Stimulated activated memory B cell treated with anti-CD40 and anti-IgM and Interleukin-4, amounts not matched to agents 10 μg/mL and 1 μg/mL and 100 μg/mL, for 72 hours (primary cell): ENCODE measurements around the gene PLCG1.
"Not testable (repeated sequence)": the region's sequence is repeated elsewhere in the genome, so short reads cannot be mapped to it uniquely, and the experiment has no call there.

ENCODE experiments used
- ATAC-seq: fragments of 150-1000 bp; cut with Tn5 transposase; 2 replicates; pipeline ENCODE4 v1.10.0; 2021
- H3K27ac Mint-ChIP-seq: one replicate; pipeline ENCODE4 v1.8.0; 2022; ENCODE audit warnings: mild to moderate bottlenecking, mixed read lengths
- H3K27me3 Mint-ChIP-seq: one replicate; pipeline ENCODE4 v1.8.0; 2022; ENCODE audit warnings: mixed read lengths
- H3K36me3 Mint-ChIP-seq: one replicate; pipeline ENCODE4 v1.8.0; 2022; ENCODE audit warnings: mixed read lengths
- H3K4me1 Mint-ChIP-seq: one replicate; pipeline ENCODE4 v1.8.0; 2022; ENCODE audit warnings: mixed read lengths
- H3K4me3 Mint-ChIP-seq: one replicate; pipeline ENCODE4 v1.8.0; 2022; ENCODE audit warnings: mild to moderate bottlenecking, moderate library complexity, mixed read lengths
- H3K9me3 Mint-ChIP-seq: one replicate; pipeline ENCODE4 v1.8.0; 2022; ENCODE audit warnings: mixed read lengths

The PLCG1 gene

DNA sequence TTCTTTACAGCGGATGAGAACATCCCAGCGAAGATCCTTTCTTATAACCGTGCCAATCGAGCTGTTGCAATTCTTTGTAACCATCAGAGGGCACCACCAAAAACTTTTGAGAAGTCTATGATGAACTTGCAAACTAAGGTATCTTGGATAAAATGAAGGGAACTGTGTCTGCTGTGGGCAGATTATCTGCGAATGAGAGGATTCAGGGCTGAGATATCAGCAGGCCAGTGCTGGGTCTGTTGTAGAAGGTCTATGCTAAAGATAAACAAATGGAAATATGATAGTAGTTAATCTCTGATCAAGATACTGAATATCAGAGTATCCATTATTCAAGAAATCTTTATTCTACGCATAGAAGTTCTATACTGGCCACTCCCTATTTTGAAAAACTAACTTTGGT, 19.2 kb upstream of the PLCG1 start:
- not testable (repeated sequence) for H3K4me3 Mint-ChIP-seq, H3K4me1 Mint-ChIP-seq, H3K27ac Mint-ChIP-seq, H3K9me3 Mint-ChIP-seq, ATAC-seq, H3K27me3 Mint-ChIP-seq
- H3K36me3 Mint-ChIP-seq, result peaks cover 45% of the 10 kb centered on the region

GRCh38 chr20:41118632-41119031, 18.7 kb upstream of the PLCG1 start:
- Mint-ChIP-seq H3K36me3 (peaks cover 48% of the 10 kb centered on the region), H3K27ac (no peak overlapping the region), H3K4me1 (no peaks in the 10 kb centered on the region), H3K4me3 (no peak overlapping the region), H3K9me3 (no peaks in the 10 kb centered on the region), H3K27me3 (no peaks in the 10 kb centered on the region)
- ATAC-seq, result no peak

DNA sequence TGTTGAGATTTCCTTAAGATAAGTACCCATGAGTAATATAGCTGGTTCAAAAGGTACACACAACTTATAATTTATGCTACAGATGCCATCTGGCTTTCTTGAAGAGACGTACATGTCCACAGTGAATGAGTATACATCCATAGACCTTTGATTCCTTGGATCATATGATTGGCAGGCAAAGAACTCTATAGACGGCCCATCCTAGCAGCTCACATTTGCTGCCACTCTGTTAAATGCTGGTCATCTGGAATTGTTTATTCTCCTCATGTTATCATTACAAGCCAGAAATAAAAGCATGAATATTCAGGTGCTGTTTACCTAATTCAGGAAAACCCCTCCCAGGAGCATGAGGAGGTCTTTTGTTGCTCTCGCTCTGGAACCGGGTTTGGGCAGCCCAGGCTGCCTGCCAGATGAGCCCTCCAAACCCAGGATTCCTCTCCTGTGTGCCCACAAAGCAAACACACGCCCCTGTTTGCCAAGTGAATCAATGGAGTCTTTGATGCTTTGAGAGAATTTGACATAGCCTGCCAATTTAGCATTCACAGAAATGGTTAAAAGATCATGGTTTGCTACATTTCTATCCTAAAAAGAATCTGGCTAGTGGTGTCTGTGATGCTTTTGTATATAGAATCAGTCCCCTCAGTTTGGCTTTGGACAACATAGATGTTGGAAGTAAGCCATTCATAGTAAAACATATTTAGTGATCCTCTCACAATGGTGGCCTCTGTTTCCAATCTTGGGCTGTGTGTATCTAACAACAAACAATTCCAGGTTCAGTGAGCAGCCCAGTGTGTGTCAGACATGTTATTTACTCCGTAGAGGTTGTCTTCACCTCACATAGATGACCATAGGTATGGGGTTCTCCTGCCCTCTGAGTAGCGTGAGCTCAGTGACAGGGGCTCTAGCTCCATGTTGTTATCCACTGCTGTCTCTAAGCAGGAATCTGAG, 17.5 kb upstream of the PLCG1 start:
- H3K9me3 Mint-ChIP-seq, result no peaks in the 10 kb centered on the region
- H3K4me3 Mint-ChIP-seq, result no peak overlapping the region
- no peak overlapping the region for H3K27ac Mint-ChIP-seq
- H3K36me3 Mint-ChIP-seq, result peaks cover 54% of the 10 kb centered on the region
- ATAC-seq, result no peak
- H3K4me1 Mint-ChIP-seq, result no peaks in the 10 kb centered on the region
- H3K27me3 Mint-ChIP-seq, result no peaks in the 10 kb centered on the region

GRCh38 chr20:41121399-41121798, 15.9 kb upstream of the PLCG1 start:
- H3K36me3 Mint-ChIP-seq, result peaks cover 56% of the 10 kb centered on the region
- H3K27ac Mint-ChIP-seq, result no peak overlapping the region
- no peak for ATAC-seq
- no peaks in the 10 kb centered on the region for H3K27me3 Mint-ChIP-seq
- H3K4me3 Mint-ChIP-seq, result no peak overlapping the region
- H3K4me1 Mint-ChIP-seq, result no peaks in the 10 kb centered on the region
- no peaks in the 10 kb centered on the region for H3K9me3 Mint-ChIP-seq

DNA sequence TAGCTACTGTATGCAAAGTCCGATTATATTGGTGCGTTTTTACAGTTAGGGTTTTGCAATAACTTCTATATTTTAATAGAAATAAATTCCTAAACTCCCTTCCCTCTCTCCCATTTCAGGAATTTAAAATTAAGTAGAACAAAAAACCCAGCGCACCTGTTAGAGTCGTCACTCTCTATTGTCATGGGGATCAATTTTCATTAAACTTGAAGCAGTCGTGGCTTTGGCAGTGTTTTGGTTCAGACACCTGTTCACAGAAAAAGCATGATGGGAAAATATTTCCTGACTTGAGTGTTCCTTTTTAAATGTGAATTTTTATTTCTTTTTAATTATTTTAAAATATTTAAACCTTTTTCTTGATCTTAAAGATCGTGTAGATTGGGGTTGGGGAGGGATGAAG, 13.7 kb upstream of the PLCG1 start:
- H3K9me3 Mint-ChIP-seq, result no peaks in the 10 kb centered on the region
- no peaks in the 10 kb centered on the region for H3K4me1 Mint-ChIP-seq
- ATAC-seq, result no peak
- H3K36me3 Mint-ChIP-seq, result peaks cover 54% of the 10 kb centered on the region
- no peak overlapping the region for H3K27ac Mint-ChIP-seq
- no peak overlapping the region for H3K4me3 Mint-ChIP-seq
- no peaks in the 10 kb centered on the region for H3K27me3 Mint-ChIP-seq

DNA sequence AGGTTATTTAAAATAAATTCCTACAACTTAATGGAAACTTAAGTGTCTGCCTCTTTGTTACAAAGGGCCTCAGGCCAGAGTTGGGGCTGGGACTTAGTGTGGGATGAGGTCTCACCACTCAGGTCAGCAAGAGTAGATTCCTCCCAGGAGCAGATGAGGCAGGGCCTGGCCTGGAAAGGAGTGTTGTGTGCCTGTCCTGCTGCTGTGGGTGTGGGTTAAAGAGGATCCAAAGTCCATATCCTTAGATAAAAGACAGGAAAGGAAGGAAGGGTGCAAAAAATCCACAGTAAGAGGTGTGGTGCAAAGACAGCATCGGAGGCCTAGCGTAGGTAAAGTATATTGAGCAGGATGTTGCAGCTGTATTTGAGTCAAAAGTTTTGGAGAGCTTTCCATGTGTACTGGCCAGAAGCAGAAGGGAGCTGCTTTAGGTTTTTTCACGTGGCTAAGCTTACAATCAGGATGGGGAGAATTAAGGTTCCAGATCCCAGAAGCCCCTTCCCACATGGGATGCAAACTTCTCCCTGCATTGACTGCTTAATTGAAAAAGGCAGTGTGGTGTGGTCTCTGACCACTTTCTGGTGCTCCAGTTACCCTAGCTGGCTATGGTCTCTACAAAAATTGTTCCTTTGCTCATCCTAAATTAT, 12.8 kb upstream of the PLCG1 start:
- ATAC-seq, result no peak
- Mint-ChIP-seq H3K27ac (no peak overlapping the region), H3K9me3 (no peaks in the 10 kb centered on the region), H3K36me3 (peaks cover 50% of the 10 kb centered on the region), H3K4me1 (no peaks in the 10 kb centered on the region), H3K27me3 (no peaks in the 10 kb centered on the region), H3K4me3 (no peak overlapping the region)

GRCh38 chr20:41125530-41126457, 11.5 kb upstream of the PLCG1 start:
- Mint-ChIP-seq H3K4me3 (no peak overlapping the region), H3K4me1 (no peaks in the 10 kb centered on the region), H3K36me3 (peaks cover 50% of the 10 kb centered on the region), H3K27me3 (no peaks in the 10 kb centered on the region), H3K27ac (no peak overlapping the region), H3K9me3 (no peaks in the 10 kb centered on the region)
- no peak for ATAC-seq

GRCh38 chr20:41126719-41127118, 10.6 kb upstream of the PLCG1 start:
- Mint-ChIP-seq H3K27ac (no peak overlapping the region), H3K27me3 (no peaks in the 10 kb centered on the region), H3K4me3 (no peak overlapping the region), H3K36me3 (peaks cover 50% of the 10 kb centered on the region), H3K9me3 (no peaks in the 10 kb centered on the region), H3K4me1 (peaks cover 7% of the 10 kb centered on the region)
- ATAC-seq, result no peak

DNA sequence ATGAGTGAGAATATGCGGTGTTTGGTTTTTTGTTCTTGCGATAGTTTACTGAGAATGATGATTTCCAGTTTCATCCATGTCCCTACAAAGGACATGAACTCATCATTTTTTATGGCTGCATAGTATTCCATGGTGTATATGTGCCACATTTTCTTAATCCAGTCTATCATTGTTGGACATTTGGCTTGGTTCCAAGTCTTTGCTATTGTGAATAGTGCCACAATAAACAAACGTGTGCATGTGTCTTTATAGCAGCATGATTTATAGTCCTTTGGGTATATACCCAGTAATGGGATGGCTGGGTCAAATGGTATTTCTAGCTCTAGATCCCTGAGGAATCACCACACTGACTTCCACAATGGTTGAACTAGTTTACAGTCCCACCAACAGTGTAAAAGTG, 9.0 kb upstream of the PLCG1 start:
- not testable (repeated sequence) for H3K27ac Mint-ChIP-seq, H3K9me3 Mint-ChIP-seq, ATAC-seq, H3K27me3 Mint-ChIP-seq, H3K4me3 Mint-ChIP-seq
- Mint-ChIP-seq H3K4me1 (peaks cover 14% of the 10 kb centered on the region), H3K36me3 (peaks cover 36% of the 10 kb centered on the region)

DNA sequence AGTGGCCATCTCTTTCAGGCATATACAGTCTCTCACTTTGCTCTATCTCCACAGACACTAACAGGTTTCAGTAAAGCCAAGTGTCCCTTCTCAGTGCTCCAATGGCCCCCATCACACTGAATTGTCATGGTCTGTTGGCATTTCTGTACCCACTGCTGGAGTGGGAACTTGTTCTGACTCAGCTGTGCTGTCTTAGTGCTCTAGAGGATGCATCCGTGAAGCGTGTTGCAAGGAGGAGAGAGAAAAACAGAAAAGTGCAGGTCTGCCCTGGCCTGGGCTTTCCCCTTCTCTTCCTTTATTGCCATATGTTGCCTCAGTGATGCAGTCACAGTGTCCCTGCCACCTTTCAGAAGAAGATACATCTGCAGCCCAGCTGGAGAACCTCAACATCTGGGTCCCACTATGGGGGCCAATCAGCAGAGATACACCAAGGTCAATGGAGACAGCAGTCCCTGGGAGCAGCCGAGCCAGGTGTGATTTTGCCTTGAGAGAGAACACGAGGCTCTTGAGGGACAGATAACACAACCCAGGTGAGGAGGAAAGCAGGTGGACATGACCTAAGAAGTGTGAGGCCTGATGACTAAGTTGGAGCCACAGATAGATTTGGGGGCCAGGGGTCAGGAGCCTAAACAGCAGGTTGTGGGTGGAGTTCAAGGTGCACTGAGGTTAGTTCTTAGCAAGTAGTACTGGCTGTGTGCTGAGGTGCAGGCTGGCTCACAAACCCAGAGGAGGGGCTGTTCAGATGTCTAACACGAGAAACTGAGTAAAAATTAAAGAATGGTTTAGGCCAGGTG, 5.6 kb upstream of the PLCG1 start:
- no peak overlapping the region for H3K4me3 Mint-ChIP-seq
- no peaks in the 10 kb centered on the region for H3K27me3 Mint-ChIP-seq
- H3K9me3 Mint-ChIP-seq, result no peaks in the 10 kb centered on the region
- peak overlapping the region; percentile 59 for H3K27ac Mint-ChIP-seq
- H3K36me3 Mint-ChIP-seq, result peaks cover 9% of the 10 kb centered on the region
- H3K4me1 Mint-ChIP-seq, result peaks cover 48% of the 10 kb centered on the region
- ATAC-seq, result peak; percentile 73

GRCh38 chr20:41132388-41132775, 5.0 kb upstream of the PLCG1 start:
- H3K27me3 Mint-ChIP-seq, H3K4me3 Mint-ChIP-seq, ATAC-seq, H3K36me3 Mint-ChIP-seq, H3K9me3 Mint-ChIP-seq: not testable (repeated sequence)
- peaks cover 48% of the 10 kb centered on the region for H3K4me1 Mint-ChIP-seq
- peak overlapping the region; percentile 59 for H3K27ac Mint-ChIP-seq

DNA sequence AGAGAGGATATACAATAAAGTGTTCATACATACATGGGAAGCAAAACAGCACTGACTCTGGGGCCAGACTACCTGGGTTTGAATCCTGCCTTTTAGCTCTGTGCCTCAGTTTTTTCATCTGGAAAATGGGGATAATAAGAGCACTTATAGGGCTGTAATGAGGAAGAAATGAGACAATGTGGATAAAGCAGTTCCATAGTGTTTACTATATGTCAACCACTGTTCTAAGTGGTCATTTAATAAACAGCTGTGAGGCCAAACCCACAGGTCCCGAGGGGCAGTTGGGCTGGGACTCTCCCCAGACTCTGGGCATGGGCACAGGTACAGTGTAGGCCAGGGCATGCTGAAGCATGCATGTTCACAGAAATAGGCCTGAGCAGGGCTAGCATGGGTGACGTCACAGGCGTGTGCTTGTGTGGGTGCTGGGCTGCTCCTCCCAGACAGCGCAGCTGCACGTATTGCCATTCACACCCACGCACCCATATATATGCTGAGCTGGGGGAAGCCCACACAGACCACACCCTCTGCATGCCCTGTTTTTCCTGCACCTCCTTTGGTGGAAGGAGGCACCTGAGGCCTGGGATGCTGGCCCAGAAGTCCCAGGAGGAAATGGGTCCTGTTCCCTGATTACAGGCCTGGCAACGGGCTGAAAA, 3.5 kb upstream of the PLCG1 start:
- H3K4me3 Mint-ChIP-seq, result no peak overlapping the region
- no peaks in the 10 kb centered on the region for H3K9me3 Mint-ChIP-seq
- H3K27ac Mint-ChIP-seq, result peak overlapping the region; percentile 75
- H3K27me3 Mint-ChIP-seq, result no peaks in the 10 kb centered on the region
- H3K4me1 Mint-ChIP-seq, result peaks cover 57% of the 10 kb centered on the region
- peak; percentile 47 for ATAC-seq
- H3K36me3 Mint-ChIP-seq, result no peaks in the 10 kb centered on the region

DNA sequence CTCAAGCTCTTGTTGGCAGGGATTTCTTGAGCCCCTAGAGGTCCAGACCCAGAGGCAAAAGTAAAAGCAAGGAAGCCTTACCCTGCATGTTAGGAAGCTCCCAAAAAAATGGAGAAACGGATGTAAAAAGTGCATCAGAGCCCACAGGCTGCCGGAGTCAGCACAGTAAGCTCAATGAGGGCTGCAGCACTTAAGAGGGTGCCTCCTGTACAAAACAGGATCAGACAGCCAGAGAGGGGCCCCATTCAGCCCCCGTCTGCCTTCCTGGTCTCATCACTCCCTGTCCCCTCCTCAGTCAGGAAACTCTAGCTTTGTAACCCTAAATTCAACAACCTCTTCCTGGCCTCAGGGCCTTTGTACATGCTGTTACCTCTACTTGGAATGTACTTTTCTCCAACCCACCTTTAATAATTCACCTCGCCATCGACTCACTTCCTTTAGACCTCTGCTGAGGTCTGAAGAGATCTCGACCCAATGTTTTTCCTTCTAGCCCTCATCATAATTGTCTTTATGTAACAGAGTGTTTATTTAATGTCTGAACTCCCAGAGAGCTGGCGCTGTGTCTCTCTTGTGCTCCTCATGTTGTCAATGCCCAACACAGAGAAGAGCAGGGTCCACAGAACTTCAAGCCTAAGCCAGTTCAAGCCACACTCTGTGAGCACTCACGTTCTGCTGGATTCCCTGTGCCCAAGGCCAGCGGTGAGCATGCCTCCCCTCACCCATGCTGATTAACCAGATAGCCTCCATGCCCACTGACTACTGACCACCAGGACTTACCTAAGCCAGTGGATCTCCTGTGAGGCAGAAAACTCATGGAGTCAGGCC, 2.8 kb upstream of the PLCG1 start:
- no peak for ATAC-seq
- Mint-ChIP-seq H3K4me1 (peaks cover 65% of the 10 kb centered on the region), H3K9me3 (no peaks in the 10 kb centered on the region), H3K27me3 (no peaks in the 10 kb centered on the region), H3K4me3 (no peak overlapping the region), H3K27ac (peak overlapping the region; percentile 75), H3K36me3 (no peaks in the 10 kb centered on the region)
